Subcutaneous adipose tissue (tissue), 4 donors: ENCODE results near the gene PGBD1. TPM values are rescaled to one million over a fixed set of nuclear protein-coding genes. Genes with fewer than 3 reads are reported as not detected.

Experiments used
- CTCF ChIP-seq: fragments of 450-650 bp; IDR thresholded peaks from one replicate; pipeline ENCODE4 v1.5.1; 2016; ENCODE audit warnings: low read depth, mild to moderate bottlenecking, control low read depth, antibody characterized with exemption, moderate library complexity
- total RNA-seq, 4 donors: library from RNA; depleted of rRNA; stranded (reverse); fragments of >200 nt; gene quantifications; one replicate each; pipeline ENCODE4 v1.1.0, GENCODE V29; 2016

PGBD1 gene
- total RNA-seq, 4 donors from 2014 or later = 2.1 to 5.3 (median 3.7) TPM

- no peak for TF ChIP-seq CTCF
Observed at GRCh38 chr6:28277746-28278145, 3.6 kb upstream of the PGBD1 start.

- no peak for TF ChIP-seq CTCF
Observed at GRCh38 chr6:28280595-28281287, 631 bp upstream of the PGBD1 start.

GRCh38 chr6:28282926-28283325 is 1.6 kb downstream of the PGBD1 start:
- no peak for TF ChIP-seq CTCF

- no peak for TF ChIP-seq CTCF
Observed at GRCh38 chr6:28291573-28291972, 10.2 kb downstream of the PGBD1 start.

GRCh38 chr6:28295326-28295725 is 14.0 kb downstream of the PGBD1 start:
- no peak for TF ChIP-seq CTCF

- no peak for TF ChIP-seq CTCF
Observed at GRCh38 chr6:28296520-28297060, 15.2 kb downstream of the PGBD1 start.

- TF ChIP-seq CTCF = no peak
Observed at GRCh38 chr6:28303570-28303969, 22.2 kb downstream of the PGBD1 start.
